Peyer's patch (tissue), 4 donors: ENCODE data around the gene PCSK2. TPM values are rescaled to one million over a fixed set of nuclear protein-coding genes. Genes with fewer than 3 reads are reported as not detected.

ENCODE experiments used
- DNase-seq, 3 donors: peaks; one replicate each; pipeline ENCODE4 v3.0.0-alpha.2; 2017 to 2019
- H3K27ac ChIP-seq, 4 donors: fragments of 200-600 bp; sonication (generic); one replicate each; pipeline ENCODE4 v1.5.1; 2016 to 2019
- H3K27me3 ChIP-seq, 2 donors: fragments of 200-600 bp; sonication (generic); one replicate each; pipeline ENCODE4 v1.5.1; 2019
- H3K36me3 ChIP-seq, 3 donors: fragments of 200-600 bp; sonication (generic); one replicate each; pipeline ENCODE4 v1.5.1; 2016 to 2019
- H3K4me1 ChIP-seq, 4 donors: fragments of 200-600 bp; sonication (generic); one replicate each; pipeline ENCODE4 v1.5.1; 2016 to 2019
- H3K4me3 ChIP-seq, 4 donors: fragments of 200-600 bp; sonication (generic); 1 replicate in 3 of 4; 2 replicates in 1 of 4; pipeline ENCODE4 v1.5.1; 2016 to 2019; ENCODE audit warnings: mild to moderate bottlenecking in 1 of 4
- H3K9me3 ChIP-seq, 4 donors: fragments of 200-600 bp; sonication (generic); one replicate each; pipeline ENCODE4 v1.5.1; 2016 to 2019; ENCODE audit warnings: mild to moderate bottlenecking in 1 of 4
- CTCF ChIP-seq, 6 experiments: fragments of 450-650 bp in 4 of 6; fragments of 200-600 bp in 2 of 6; sonication (generic) in 1 of 6; IDR thresholded peaks; one replicate each; pipeline ENCODE4 v1.5.1; 2017 to 2019; ENCODE audit warnings: antibody characterized with exemption in 6 of 6, mild to moderate bottlenecking in 3 of 6, moderate library complexity in 1 of 6
- POLR2A ChIP-seq, 2 donors: fragments of 450-650 bp; IDR thresholded peaks; one replicate each; pipeline ENCODE4 v1.5.1; 2017; ENCODE audit warnings: antibody characterized with exemption in 2 of 2, mild to moderate bottlenecking in 2 of 2, moderate library complexity in 2 of 2
- total RNA-seq, 4 donors: library from RNA; depleted of rRNA; stranded (reverse); fragments of >200 nt; gene quantifications; one replicate each; pipeline ENCODE4 v1.1.0, GENCODE V29; 2016

PCSK2 gene
- total RNA-seq, 4 donors from 2014 or later: 0.18 to 0.80 (median 0.57) TPM; not detected in 1

DNA sequence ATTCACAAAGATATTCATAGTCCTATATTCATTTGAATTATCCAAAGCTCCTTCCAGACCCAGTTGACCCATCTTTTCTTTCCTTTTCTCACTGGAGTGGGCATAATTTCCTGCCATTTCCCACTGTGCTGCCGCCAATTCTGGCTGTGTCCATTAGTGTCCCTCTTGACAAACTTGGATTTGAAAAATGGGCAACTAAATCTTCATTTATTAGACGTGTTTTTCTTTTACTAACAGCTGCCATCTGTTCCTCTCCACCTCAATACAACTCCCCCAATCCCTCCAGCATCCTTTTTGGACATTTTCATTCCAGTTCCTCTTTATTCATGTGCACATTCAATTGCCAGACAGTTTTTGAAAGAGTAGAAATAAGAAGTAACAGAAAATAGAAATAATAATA, 90.5 kb downstream of the PCSK2 start:
- H3K4me1 ChIP-seq: no peaks in the 10 kb centered on the region
- no peak overlapping the region for H3K4me3 ChIP-seq
- H3K27me3 ChIP-seq: no peaks in the 10 kb centered on the region
- H3K9me3 ChIP-seq: no peaks in the 10 kb centered on the region
- H3K27ac ChIP-seq: no peak overlapping the region
- H3K36me3 ChIP-seq: no peaks in the 10 kb centered on the region
- no peak for DNase-seq
- TF ChIP-seq CTCF (IDR thresholded peaks at IDR 0.05) (no peak), POLR2A (IDR thresholded peaks at IDR 0.05) (no peak)

DNA sequence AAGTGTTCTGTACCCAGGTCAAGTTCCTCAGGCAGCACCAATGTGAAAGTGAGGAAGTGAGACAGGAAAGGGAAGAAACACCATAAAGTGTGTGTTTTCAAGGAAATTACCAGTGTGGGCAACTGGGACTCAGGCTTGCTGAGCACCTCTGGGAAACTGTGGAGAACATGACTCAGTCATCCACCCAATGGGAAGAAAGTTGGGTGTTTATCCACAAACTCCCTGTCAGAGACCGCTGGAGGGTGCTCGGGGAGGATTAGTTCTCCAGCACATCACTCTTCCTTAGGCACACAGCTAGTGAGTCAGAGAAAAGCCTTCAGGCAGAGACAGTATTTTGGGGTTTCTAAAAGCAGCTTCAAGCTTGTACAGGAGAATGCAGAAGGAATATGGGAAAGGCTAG, 93.6 kb downstream of the PCSK2 start:
- DNase-seq: no peak
- Histone ChIP-seq H3K36me3 (no peaks in the 10 kb centered on the region), H3K4me3 (no peak overlapping the region), H3K27ac (no peak overlapping the region), H3K27me3 (no peaks in the 10 kb centered on the region), H3K9me3 (no peaks in the 10 kb centered on the region), H3K4me1 (no peaks in the 10 kb centered on the region)
- TF ChIP-seq POLR2A (IDR thresholded peaks at IDR 0.05) (no peak), CTCF (IDR thresholded peaks at IDR 0.05) (no peak)

DNA sequence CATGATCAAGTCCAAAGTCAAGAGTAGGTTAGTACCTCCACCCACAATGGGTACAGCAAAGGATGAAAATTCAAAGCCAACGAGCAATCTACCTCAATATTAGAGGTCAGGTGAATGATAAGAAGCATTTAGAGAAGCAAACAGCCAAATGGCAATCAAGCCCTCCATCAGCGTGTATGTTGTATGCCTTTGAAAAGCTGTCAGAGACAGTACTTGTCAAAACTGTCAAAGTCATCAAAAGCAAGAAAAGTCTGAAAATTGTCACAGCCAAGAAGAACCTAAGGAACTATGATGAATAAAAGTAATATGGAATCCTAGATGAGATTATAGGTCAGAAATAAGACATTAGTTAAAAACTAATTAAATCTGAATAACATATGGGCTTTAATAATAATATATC, 99.3 kb downstream of the PCSK2 start:
- TF ChIP-seq CTCF (IDR thresholded peaks at IDR 0.05) (no peak), POLR2A (IDR thresholded peaks at IDR 0.05) (no peak)
- H3K9me3 ChIP-seq: no peaks in the 10 kb centered on the region
- H3K4me3 ChIP-seq: no peak overlapping the region
- no peaks in the 10 kb centered on the region for H3K4me1 ChIP-seq
- no peaks in the 10 kb centered on the region for H3K36me3 ChIP-seq
- H3K27ac ChIP-seq: no peak overlapping the region
- no peaks in the 10 kb centered on the region for H3K27me3 ChIP-seq
- no peak for DNase-seq

GRCh38 chr20:17327185-17328148, 100.6 kb downstream of the PCSK2 start:
- Histone ChIP-seq H3K36me3 (no peaks in the 10 kb centered on the region), H3K4me1 (no peaks in the 10 kb centered on the region), H3K9me3 (no peaks in the 10 kb centered on the region), H3K4me3 (no peak overlapping the region), H3K27ac (no peak overlapping the region), H3K27me3 (no peaks in the 10 kb centered on the region)
- DNase-seq: no peak
- TF ChIP-seq CTCF (IDR thresholded peaks at IDR 0.05): no peak
- TF ChIP-seq POLR2A (IDR thresholded peaks at IDR 0.05): no peak

DNA sequence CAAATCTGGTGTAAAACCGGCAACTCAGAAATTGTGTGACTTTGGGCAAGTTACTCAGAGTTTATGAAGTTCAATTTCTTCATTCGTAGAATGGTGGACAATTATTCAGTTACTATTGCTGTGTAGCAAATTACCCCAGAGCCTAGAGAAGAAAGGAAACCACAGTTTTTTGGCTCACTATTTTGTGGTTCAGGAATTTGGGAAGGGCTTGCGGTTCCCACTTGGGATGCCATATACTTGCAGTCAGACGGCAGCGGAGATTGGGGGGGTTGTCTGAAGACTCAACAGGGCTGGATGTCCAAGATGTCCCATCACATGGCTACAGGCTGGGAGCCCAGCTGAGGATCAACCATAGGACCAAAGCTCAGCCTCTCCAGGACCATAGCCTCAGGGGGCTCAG, 108.1 kb downstream of the PCSK2 start:
- H3K27me3 ChIP-seq: no peaks in the 10 kb centered on the region
- DNase-seq: no peak
- no peaks in the 10 kb centered on the region for H3K4me1 ChIP-seq
- H3K9me3 ChIP-seq: no peaks in the 10 kb centered on the region
- H3K27ac ChIP-seq: no peak overlapping the region
- H3K4me3 ChIP-seq: no peak overlapping the region
- no peaks in the 10 kb centered on the region for H3K36me3 ChIP-seq
- TF ChIP-seq POLR2A (IDR thresholded peaks at IDR 0.05): no peak
- TF ChIP-seq CTCF (IDR thresholded peaks at IDR 0.05): no peak
